Activated CD8-positive, alpha-beta memory T cell treated with anti-CD3 and anti-CD28 coated beads for 1 hour (primary cell): Measurements from ENCODE around the gene GRIK2.
"Not testable (repeated sequence)": the region's sequence is repeated elsewhere in the genome, so short reads cannot be mapped to it uniquely, and the experiment has no call there.

Experiments used
- DNase-seq, 2 donors: peaks; one replicate each; pipeline ENCODE4 v3.0.0-alpha.2; 2020; ENCODE audit warnings: low read depth in 1 of 2; ENCODE audit errors: extremely low read depth in 1 of 2

GRIK2 gene

GRCh38 chr6:101393251-101393828 lies at the start of gene GRIK2:
Gene GRIK2 (plus strand): TSS chr6:101393708.
- no peak for DNase-seq

- DNase-seq: no peak
Observed at GRCh38 chr6:101344885-101345284, 48.6 kb upstream of the GRIK2 start.

GRCh38 chr6:101348816-101349215 lies 44.7 kb upstream of the GRIK2 start:
- DNase-seq: no peak

- not testable (repeated sequence) for DNase-seq
Observed at GRCh38 chr6:101350631-101351030, 42.9 kb upstream of the GRIK2 start.

- no peak for DNase-seq
Observed at GRCh38 chr6:101351173-101351572, 42.3 kb upstream of the GRIK2 start.

GRCh38 chr6:101352316-101352715 lies 41.2 kb upstream of the GRIK2 start:
- no peak for DNase-seq

GRCh38 chr6:101365181-101365580 lies 28.3 kb upstream of the GRIK2 start:
- no peak for DNase-seq

GRCh38 chr6:101379926-101380325 lies 13.6 kb upstream of the GRIK2 start:
- no peak for DNase-seq

GRCh38 chr6:101380897-101381630 lies 12.4 kb upstream of the GRIK2 start:
- DNase-seq: no peak

- DNase-seq: not testable (repeated sequence)
Observed at GRCh38 chr6:101383747-101384146, 9.8 kb upstream of the GRIK2 start.

- DNase-seq: no peak
Observed at GRCh38 chr6:101386982-101387381, 6.5 kb upstream of the GRIK2 start.

GRCh38 chr6:101391772-101392585 lies 1.5 kb upstream of the GRIK2 start:
- DNase-seq: no peak

GRCh38 chr6:101392586-101393230 lies 800 bp upstream of the GRIK2 start:
- DNase-seq: no peak

- DNase-seq: no peak
Observed at GRCh38 chr6:101393829-101394251, 332 bp downstream of the GRIK2 start.

GRCh38 chr6:101394936-101395335 lies 1.4 kb downstream of the GRIK2 start:
- no peak for DNase-seq

- DNase-seq: no peak
Observed at GRCh38 chr6:101395345-101395744, 1.8 kb downstream of the GRIK2 start.

GRCh38 chr6:101396548-101397173 lies 3.2 kb downstream of the GRIK2 start:
- DNase-seq: no peak

- DNase-seq: no peak
Observed at GRCh38 chr6:101397199-101397598, 3.7 kb downstream of the GRIK2 start.

GRCh38 chr6:101398716-101399615 lies 5.5 kb downstream of the GRIK2 start:
- no peak for DNase-seq
